GM18873 (cell line): Measurements from ENCODE around the gene PRICKLE2.

Source experiments
- ATAC-seq: cut with Tn5 transposase; IDR thresholded peaks from one replicate; pipeline ENCODE4 v1.9.1; 2021; ENCODE audit warnings: mild to moderate bottlenecking, moderate library complexity, moderate number of reproducible peaks; ENCODE audit not compliant: unreplicated experiment, low FRiP score

Gene PRICKLE2

DNA sequence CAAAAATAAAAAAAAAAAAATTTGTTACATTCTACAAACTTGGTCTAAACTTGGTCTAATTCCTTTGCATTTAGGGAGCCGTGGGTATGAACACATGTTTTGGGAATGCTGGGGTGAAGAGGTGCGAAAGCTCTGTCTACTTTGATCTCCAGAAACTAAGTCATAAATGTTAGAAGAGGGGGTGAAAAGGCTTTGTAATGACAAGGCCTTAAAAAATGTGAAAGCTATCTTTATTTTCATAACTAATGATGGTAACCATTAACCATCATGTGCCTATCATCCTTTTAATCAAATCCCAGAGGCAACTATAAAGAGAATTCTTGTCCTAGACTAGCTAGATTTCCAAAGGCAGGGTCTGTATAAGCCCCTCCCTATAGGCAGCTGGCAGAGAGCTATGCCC lies 60.9 kb downstream of the PRICKLE2 start:
- no peak for ATAC-seq

DNA sequence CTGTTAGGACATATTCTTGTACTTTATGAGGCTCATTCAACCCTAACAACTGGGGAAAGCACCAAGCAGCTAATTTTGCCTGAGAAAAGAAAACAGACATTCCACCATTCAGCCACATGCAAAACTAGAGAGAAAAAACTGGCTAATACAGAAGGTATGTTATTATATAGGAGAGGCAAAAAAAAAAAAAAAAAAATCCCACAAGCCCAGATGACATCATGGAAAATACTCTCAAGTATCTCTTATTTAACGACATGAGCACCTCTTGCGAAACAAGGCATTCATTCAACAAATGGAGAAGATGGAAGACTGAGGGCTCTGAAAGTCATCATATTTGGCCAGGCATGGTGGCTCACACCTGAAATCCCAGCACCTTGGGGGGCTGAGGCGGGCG lies 61.5 kb downstream of the PRICKLE2 start:
- ATAC-seq, result peak; percentile 61

DNA sequence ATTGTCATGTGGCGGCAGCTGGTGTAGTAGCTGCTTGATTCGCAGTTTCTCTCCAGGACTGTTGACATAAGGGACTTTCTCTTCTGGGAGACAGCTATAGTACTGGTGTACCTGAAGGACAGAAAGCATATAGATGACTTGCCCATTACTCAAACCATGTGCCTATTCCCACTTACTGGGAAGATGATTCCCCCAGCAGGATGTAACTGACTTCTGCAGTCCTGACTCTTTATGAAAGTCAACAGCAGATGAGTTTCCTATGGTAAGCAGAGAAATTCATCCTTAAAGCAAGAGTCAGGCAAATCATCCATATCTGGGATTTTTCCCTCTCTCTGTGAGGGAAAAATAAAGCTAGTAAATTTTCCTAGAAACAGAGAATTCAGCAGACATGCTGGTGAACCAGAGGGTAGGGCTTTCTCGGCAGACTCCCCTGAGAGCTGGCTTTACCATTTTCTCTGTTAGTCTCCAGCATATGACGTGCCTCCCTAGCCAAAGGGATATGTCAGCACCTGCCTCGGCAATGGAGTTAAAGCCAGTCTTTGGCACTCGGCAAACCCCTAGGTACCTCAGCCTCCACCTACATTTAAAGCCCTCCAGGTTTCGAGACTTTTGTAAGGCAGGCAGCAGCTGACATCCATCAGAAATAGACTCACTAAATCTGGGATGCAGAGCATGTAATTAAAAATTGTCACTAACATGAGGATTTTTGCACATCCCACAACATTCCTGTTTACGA lies 62.1 kb downstream of the PRICKLE2 start:
- ATAC-seq, result peak; percentile 20

DNA sequence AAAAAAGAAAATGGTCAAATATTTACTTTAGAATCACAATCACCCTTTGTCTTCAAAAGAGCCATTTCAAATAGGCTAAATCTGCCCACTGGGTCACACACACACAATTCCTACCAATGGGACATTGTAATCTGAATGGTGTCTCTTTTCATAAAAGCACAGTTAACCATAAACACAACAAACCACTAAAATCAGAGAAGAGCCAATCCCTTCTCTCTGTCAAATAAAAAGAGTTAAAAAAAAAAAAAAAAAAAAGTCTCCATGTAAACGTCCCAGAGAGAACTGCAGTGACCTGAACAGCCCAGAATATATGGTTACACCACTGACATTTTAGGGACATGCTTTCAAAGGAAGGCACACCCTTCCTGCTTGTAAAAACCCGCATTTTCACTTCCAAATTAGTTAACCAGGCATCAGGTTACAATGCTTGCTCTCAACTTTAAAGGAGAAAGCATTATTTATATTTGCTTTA lies 63.7 kb downstream of the PRICKLE2 start:
- ATAC-seq, result no peak

DNA sequence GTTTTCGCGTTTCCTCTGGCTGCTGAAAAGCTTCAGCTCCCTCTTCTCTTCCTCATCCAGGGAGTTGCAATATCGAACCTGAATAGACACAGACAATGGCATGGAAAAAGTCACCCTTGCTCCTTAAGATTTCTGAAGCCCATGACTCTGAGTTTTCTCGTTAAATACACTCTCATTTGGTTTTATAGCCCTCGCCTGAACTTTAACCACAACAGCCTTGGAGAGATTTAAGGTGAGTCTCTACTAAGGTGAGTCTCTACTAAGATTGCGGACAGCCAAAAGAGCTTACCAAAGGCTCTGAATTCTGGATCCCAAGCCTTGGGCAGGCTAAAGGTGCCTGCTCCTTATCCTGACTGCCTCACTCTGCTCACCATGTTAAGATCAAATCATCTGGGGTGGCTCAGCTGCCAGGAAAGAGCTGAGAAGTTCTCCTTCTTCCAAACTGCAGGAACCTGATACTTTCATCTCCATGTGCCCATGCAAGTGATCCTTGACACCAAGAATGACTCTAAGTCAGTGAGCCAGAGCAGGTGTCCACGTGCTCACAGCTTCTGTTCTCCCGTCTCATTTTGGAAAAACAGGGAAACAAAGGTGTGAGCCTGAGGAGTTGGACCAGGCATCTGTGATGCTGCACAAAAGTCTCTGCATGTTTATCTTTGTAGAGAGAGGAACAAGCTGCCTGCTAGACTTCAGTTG lies 65.1 kb downstream of the PRICKLE2 start:
- no peak for ATAC-seq

DNA sequence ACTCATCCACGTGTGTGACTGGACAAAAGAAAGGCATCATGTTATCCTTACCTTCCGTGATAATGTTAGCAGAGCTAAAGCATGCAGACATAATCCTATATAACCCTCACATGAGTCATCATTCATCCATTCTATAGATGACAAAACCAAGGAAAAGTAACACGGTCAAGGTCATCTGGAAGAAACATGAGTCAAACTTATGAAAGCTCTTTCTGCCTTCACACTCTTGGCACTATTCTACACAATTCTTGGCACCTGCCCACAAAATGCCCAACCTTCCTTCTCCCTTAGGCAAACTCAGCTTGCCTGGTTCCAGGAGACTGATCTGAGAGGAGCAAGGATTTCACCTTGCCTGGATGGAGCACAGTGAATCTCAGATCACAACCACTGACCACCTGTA lies 66.9 kb downstream of the PRICKLE2 start:
- ATAC-seq, result no peak

DNA sequence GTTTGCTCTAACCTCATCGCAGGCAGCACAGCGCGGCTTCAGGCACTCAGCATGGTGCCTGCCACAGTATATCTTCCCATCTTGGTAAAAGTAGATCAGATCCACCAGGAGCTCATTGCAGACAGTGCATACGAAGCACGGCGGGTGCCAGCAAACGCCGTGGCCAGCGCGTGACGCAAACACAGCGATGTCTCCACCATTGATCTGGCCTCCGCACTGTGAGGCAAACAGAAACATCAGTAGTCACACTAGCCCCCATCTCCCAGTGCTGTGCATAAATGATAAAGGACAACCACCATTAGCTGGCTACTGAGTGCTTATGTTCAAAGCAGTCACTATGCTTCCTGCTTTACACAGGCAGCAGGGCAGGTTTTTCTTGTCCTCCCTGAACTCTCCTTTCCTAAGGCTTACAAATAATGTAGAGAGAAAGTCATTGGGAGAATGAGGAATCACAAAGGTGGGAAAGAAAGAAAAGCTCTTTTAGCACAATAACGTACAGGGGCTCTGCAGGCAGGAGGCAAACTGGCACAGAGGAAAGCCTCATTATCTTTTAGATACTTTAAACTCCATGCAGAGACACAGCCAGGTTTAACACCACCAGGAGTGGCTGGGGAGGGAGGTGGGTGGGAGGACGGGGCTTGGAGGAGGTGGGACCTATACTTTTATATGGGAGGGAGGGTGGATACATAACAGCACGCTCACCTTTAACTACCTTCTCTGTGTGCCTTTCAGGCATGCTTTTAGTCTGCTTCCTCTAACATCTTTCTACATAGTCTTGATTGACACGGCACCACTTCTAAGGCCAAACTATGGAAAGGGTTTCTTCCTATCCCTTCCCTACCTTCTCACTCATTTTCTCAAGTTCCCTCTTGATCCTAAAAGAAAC lies 67.9 kb downstream of the PRICKLE2 start:
- no peak for ATAC-seq

DNA sequence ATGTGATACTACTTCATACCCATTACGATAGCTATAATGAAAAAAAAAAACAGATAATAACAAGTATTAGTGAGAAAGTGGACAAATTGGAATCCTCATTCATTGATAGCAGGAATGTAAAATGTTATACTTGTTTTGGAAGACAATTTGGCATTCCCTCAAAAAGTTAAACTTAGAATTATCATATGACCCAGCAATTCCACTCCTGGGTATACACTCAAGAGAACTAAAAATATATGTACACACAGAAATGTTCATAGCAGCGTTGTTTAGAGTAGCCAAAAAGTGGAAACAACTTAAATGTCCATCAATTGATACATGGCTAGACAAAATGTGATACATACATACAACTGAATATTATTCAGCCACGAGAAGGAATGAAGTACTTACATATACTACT lies 69.9 kb downstream of the PRICKLE2 start:
- ATAC-seq, result no peak

DNA sequence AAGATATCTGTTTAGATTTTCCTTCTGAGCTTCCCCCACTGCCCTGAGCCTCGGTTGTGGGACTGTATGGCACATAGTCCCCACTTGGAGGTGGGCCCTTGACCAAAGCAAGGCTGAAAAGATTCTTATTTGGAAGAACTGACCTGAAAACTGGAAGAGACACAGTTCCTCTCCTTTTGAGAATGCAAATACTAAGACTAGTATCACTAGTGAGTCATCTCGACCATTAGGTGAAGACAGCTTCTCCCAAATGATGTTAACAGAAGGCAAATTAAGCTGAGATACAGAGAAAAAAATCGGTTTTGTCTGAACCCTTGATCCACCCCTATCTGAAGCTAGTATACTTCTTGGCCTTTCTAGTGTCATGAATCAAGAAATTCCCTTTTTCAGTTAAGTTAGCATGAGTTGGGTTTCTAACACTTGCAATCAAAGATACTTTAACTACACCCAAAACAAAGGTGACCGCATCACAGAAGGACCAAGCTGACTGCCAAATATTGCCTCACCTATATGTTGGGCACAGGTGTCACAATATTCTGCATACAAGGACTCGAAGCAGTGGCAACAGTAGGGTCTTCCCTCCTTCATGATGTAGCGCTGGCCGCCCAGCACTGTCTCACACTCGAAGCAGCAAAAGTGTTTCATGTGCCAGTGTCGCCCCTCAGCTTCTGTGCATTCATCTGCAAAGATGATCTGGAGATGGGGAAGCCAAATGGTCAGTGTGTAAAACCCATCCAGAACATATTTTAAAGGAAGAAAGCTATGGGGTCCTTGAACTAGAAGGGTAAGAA lies 72.4 kb downstream of the PRICKLE2 start:
- no peak for ATAC-seq

DNA sequence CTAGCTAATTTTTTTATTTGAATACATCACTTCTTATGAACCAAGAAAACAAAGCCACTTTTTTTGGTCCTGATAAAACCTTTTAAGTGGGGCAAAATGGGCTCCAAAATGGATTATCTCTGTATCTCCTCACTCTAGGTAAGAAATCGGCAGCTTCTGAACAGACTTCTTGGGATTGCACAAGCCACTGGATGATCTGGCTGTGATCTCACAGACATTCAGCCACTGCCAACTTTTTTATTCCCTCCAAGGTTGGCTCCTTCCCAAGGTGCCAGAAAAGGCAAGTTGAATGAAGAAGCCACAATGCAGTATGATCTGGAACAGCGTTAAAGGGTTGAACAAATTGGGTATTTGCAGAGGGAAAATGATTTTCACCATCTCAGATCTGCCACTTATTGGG lies 73.2 kb downstream of the PRICKLE2 start:
- ATAC-seq, result no peak

DNA sequence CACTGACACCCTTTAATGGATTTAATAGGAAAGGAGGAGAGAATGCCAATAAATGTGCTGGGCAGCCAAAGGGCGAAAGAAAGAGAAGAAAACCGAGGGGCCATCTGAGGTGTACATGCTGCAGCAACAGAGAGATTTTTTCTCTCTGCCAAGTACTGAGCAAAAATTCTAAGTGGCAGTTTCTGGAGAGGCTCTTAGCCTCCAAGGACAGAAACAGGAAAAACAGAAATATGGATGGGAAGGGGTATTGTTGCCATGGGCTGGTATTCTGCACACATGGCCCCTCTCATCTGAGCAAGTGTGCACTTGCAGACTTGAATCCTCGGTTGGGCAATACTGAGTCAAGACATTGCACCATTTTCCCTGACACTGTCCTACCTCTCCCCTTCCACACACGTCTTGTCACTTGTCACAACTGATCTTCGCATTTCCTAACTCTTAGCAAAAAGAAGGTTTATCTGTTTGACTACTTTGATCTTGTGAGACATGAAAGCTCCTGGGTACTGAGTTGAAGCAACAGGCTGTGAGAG lies 73.9 kb downstream of the PRICKLE2 start:
- no peak for ATAC-seq

DNA sequence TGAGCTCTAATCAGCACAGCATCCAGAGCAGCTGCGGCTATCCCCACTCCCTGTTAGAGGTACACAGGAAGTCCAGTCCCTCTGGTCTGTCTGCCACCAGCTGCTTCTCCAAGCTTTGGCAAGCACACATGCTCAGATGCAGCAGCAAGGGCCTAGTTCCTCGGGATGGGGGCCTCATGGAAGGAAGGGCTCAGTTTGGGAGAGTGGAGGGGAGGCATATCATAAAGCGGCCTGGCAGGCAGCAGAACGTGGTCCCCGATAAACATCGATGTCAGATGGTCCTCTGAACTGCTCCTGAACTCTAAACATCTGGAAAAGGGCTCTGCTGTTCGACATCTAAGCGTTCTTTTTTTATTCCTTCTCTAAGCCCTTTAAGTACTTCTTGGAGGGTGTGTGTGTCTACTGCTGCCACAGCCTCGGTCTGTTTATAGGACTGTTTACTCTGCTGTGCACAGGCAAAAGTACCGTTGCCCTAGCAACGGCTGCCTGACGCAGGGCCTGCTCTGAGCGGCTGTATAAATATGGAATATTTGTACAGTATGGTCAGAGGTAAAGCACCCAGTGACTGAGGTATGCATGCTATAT lies 74.6 kb downstream of the PRICKLE2 start:
- no peak for ATAC-seq

DNA sequence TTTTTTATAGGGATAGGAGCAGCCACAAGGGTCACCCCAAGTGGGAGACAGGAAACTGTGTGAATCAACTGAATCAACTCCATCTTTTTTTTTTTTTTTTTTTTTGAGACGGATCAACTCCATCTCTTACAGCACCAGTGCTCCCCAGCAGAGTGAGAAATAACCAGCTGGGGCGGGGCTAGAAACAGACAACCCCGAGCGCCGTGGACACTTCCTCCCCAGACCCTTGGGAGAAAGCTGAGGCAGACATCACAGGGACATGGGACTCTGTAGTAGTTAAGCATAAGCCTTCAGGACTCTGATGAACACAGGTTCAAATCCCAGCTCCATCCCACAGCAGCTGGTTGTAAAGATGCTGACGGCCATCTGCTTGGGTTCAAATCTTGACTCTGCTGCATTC lies 75.4 kb downstream of the PRICKLE2 start:
- ATAC-seq, result no peak

DNA sequence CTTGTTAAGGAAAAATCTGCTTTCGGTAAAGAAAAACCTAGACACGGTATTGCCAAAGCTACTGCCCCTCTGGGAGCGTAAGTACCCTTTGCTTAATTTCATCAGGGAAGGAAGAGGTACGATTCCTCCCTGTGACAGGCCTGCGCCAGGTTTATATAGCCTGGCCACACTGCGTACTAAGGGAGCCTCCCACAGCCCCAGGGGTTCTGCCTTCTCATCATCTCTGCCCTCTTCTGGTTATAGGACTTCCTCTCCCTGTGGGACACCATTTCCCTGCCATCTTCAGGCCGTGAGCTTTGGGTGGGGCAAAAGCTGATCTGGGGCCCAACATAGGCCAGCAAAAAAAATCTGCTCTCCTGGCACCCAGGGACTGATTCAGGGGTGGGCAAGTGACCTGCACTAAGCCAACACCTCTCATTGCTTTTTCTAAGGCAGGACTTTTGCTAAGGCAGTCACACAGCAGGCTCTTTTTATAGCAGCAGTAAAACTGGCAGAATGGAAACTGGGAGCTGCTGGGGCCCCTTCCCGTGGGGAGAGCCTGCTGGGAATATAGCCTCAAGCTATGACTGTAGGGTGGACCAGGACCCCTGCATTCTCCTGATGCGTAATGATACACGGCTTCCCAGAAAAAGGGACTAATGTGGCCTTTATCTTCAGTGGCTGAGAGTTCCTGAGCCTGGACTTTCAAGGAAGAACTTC lies 76.2 kb downstream of the PRICKLE2 start:
- ATAC-seq, result no peak

DNA sequence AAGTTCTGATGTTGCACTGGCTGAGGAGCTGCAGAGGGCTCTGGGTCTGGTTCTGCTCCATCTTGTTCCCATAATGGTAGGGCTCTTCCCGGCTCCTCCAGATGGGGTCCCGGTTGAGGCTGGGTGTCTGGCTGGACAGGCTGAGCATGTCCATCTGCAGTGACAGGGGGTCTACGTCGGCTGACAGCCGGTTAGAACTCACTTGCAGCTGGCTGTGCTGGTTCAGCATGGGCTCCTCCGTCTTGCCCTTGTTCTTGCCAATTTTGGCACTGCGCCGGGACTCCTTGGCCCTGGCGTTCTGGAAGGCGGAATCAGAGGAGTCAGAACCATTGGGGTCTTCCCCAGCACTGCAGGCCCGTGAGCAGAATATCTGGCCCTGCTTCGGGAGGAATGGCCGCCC lies 78.1 kb downstream of the PRICKLE2 start:
- no peak for ATAC-seq

DNA sequence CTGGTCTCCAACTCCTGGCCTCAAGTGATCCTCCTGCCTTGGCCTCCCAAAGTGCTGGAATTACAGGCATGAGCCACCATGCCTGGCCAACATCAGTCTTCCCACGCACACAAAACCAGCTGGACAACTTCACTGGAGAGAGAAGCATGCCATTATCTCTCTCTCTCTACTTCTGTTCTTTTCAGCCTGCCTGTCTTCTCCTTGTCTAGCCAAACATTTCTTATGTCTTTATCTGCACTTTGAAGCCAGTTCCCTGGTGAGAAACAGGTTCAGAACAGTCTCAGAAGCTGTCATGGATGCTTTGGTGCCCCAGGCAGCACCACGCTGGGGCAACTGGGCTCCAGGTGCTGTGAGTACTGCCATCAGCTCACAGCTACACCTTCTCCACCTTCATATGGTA lies 79.8 kb downstream of the PRICKLE2 start:
- ATAC-seq, result no peak

DNA sequence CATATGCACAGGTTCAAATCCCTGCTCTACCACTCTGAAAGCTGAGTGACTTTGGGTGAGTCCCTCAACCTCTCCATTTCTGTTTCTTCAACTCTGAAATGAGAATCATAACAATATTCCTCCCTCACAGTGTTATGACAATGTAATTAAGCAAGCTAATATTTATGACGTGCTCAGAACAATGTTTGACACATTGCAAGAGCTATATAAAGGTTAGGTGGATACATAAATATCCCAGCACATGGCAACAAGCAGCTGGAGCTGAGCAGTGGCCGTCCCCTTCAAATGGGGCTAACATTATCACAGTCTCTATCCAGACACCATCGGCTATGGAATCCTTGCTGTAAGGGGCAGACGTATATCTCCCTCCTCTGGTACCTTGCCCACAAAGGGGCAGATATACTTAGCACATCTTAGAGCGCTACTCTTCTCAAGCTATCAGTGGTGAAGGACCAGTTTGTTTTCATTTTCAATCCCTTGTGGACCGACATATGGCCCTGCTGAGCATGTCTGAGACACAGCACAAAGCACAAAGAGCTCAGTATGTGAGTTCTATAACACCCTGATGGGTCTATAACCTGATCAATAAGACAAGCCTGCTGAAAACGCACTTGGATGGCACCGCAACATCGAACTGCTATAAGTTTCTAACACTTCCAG lies 80.9 kb downstream of the PRICKLE2 start:
- no peak for ATAC-seq

DNA sequence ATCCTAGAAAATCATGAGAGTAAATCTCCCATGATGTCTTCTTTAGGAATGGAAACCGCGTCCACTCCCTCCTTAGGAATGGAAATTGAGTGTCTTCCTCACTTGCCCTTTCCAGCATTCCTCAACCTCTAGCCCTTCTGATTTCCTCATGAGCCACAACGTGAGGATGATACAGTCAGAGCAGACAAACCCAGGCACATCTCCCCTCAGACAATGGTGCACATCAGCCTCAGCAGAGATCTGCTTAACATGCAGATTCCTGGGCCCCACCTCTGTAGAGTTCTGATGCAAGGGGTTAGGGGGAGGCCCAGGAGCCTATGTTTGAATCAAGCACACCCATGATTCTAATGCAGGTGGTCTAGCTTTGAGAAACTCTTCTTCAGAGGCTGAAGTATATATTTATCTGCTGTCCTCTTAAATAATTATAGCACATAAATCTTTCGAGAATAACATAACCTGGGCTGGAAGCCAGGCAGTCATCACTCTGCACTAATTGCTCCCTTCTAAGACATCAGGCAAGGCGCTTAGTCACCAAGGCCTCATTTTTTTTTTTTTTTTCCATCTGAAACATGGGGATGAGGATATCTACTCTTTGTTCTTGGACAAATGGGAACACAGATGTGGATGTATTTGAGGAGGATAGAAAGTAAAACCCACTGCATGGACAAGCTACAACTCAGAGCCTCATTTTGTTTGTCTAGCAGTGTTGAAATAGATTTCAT lies 81.7 kb downstream of the PRICKLE2 start:
- no peak for ATAC-seq
